HepG2 (cell line): ENCODE results near the gene ZDHHC14. TPM values are rescaled to one million over a fixed set of nuclear protein-coding genes. Genes with fewer than 3 reads are reported as not detected.

Experiments used
- ATAC-seq: fragments of 200-7000 bp; cut with Tn5 transposase; 3 replicates; pipeline ENCODE4 v1.9.1; 2020; ENCODE audit warnings: mild to moderate bottlenecking, moderate library complexity
- BruUV-seq: library from RNA; stranded (reverse); fragments of 400-500 nt; replicated peaks from 2 replicates; lab custom pipeline; 2021; lab: Mats Ljungman, UMichigan
- CTCF ChIA-PET: fragments of 300-600 bp; formaldehyde crosslinking; extraction: SDS; loops from one replicate; lab custom pipeline; 2021; ENCODE audit warnings: low total read pairs, inconsistent platforms, low intra/inter-chr PET ratio; lab: Yijun Ruan, JAX
- POLR2A ChIA-PET: fragments of 350-600 bp; sonication (Branson Sonifier 250); formaldehyde crosslinking; loops from one replicate; lab custom pipeline; 2020; ENCODE audit warnings: antibody characterized with exemption, inconsistent platforms; lab: Yijun Ruan, JAX
- DNase-seq: peaks from one replicate; pipeline ENCODE4 v3.0.0-alpha.2; 2015; ENCODE audit warnings: low spot score
- FAIRE-seq: peaks from 3 replicates; lab custom pipeline; 2011; peaks lifted over from hg19 to GRCh38; lab: Jason Lieb, UNC
- H2AFZ ChIP-seq: one replicate; pipeline ENCODE4 v1.6.1; 2011; ENCODE audit warnings: low read length, inconsistent platforms
- H3K27ac ChIP-seq: fragments of 300-600 bp; 3 replicates; pipeline ENCODE4 v1.8.0; 2011; ENCODE audit warnings: mixed run types, mild to moderate bottlenecking, mixed read lengths, low read length, inconsistent platforms; ENCODE audit not compliant: insufficient read depth; ENCODE audit errors: extremely low read length
- H3K27me3 ChIP-seq, 2 experiments: fragments of 200-600 bp in 1 of 2; 2 replicates in 1 of 2; 3 replicates in 1 of 2; pipeline versions ENCODE4 v1.6.0 to v1.8.0; 2011; ENCODE audit warnings: low read length in 2 of 2, mild to moderate bottlenecking in 2 of 2, moderate library complexity in 2 of 2, inconsistent platforms in 1 of 2; ENCODE audit not compliant: insufficient read depth in 2 of 2, control insufficient read depth in 1 of 2
- H3K36me3 ChIP-seq, 2 experiments: fragments of 200-600 bp in 1 of 2; replicated peaks in 1 of 2; 2 replicates in 1 of 2; 3 replicates in 1 of 2; pipeline versions ENCODE4 v1.5.1 to v1.8.0; 2011; ENCODE audit warnings: low read length in 2 of 2, inconsistent platforms in 1 of 2; ENCODE audit not compliant: insufficient read depth in 2 of 2, control insufficient read depth in 1 of 2
- H3K4me1 ChIP-seq: 2 replicates; pipeline ENCODE4 v1.5.1; 2012; ENCODE audit warnings: low read length, inconsistent platforms; ENCODE audit not compliant: insufficient read depth
- H3K4me2 ChIP-seq: 2 replicates; pipeline ENCODE4 v1.6.0; 2011; ENCODE audit warnings: low read depth, low read length, inconsistent platforms
- H3K4me3 ChIP-seq, 3 experiments: fragments of 200-600 bp in 1 of 3; sonication (generic), shearing (Covaris generic) in 1 of 3; replicated peaks in 1 of 3; 2 replicates each; pipeline ENCODE4 v1.5.1; 2011 to 2016; ENCODE audit warnings: low read length in 3 of 3, inconsistent platforms in 2 of 3, low read depth in 2 of 3, mild to moderate bottlenecking in 2 of 3, control low read depth in 1 of 3, mixed read lengths in 1 of 3; ENCODE audit not compliant: insufficient read depth in 1 of 3
- H3K79me2 ChIP-seq: one replicate; pipeline ENCODE4 v1.6.1; 2011; ENCODE audit warnings: low read length, inconsistent platforms; ENCODE audit not compliant: insufficient read depth
- H3K9ac ChIP-seq: 2 replicates; pipeline ENCODE4 v1.6.0; 2011; ENCODE audit warnings: mild to moderate bottlenecking, low read depth, low read length, inconsistent platforms; ENCODE audit not compliant: insufficient read depth
- H3K9me3 ChIP-seq: 2 replicates; pipeline ENCODE4 v1.5.1; 2012; ENCODE audit warnings: mild to moderate bottlenecking, low read length
- H4K20me1 ChIP-seq: 2 replicates; pipeline ENCODE4 v1.6.0; 2011; ENCODE audit warnings: inconsistent platforms, mild to moderate bottlenecking, low read length, moderate library complexity; ENCODE audit not compliant: insufficient read depth
- CEBPB ChIP-seq: IDR thresholded peaks from 2 replicates; pipeline ENCODE4 v1.6.1; 2011; ENCODE audit warnings: low read depth, low read length, improper control_type of control experiment, borderline replicate concordance
- CEBPG ChIP-seq: IDR thresholded peaks from 2 replicates; pipeline ENCODE4 v1.6.1; 2016
- ISL2 ChIP-seq: sonication (generic); formaldehyde crosslinking; IDR thresholded peaks from 2 replicates; pipeline ENCODE4 v1.5.0; 2020; ENCODE audit warnings: missing genetic modification reagents
- PLSCR1 ChIP-seq: sonication (generic); formaldehyde crosslinking; IDR thresholded peaks from 2 replicates; pipeline ENCODE4 v1.5.0; 2020; ENCODE audit warnings: missing genetic modification reagents, mild to moderate bottlenecking, borderline replicate concordance
- U2AF1 ChIP-seq: fragments of 200-400 bp; formaldehyde crosslinking; optimal IDR thresholded peaks from 2 replicates; pipeline ENCODE3; 2017; ENCODE audit warnings: mild to moderate bottlenecking, low read depth, low read length
- ZNF609 ChIP-seq: sonication (generic); formaldehyde crosslinking; IDR thresholded peaks from 2 replicates; pipeline ENCODE4 v1.4.0; 2020; ENCODE audit warnings: mild to moderate bottlenecking, missing genetic modification reagents, borderline replicate concordance
- WGBS: methylation state at CpG from one replicate; pipeline ENCODE4 v1.1.6; 2017; ENCODE audit warnings: low lambda C conversion rate; 5-methylcytosine and 5-hydroxymethylcytosine counted together
- in situ Hi-C: cut with HindIII; loops from 2 replicates; pipeline ENCODE4 v1.10.0; 2017; ENCODE audit warnings: low pct_unique_long_range_greater_than_20kb; ENCODE audit not compliant: extremely low pct_ligation_motif_present
- intact Hi-C: fragments of 100-400 bp; cut with micrococcal nuclease; formaldehyde crosslinking; loops from one replicate; pipeline ENCODE4 v1.10.0; 2022; ENCODE audit not compliant: unreplicated experiment
- polyA plus RNA-seq, 8 experiments: library from polyadenylated mRNA; depleted of rRNA in 3 of 8; stranded (reverse) in 7 of 8; unstranded in 1 of 8; fragments of >200 nt; fragmentation: Illumina TruSeq in 4 of 8; extraction: Trizol in 4 of 8; gene quantifications; 2 replicates each; pipeline versions ENCODE4 v1.2.1 to v1.2.3, GENCODE V29; 2011 to 2016; ENCODE audit warnings: low read depth in 4 of 8, missing spikeins in 1 of 8, mixed read lengths in 1 of 8; ENCODE audit not compliant: insufficient read depth in 1 of 8
- total RNA-seq, 5 experiments: library from RNA; depleted of rRNA; stranded (reverse); fragments of >200 nt; fragmentation: Illumina TruSeq; extraction: Trizol; gene quantifications; 2 replicates each; pipeline ENCODE4 v1.2.3, GENCODE V29; 2016; ENCODE audit warnings: low read depth in 1 of 5

The ZDHHC14 gene
- total and polyA plus RNA-seq, 2 of the 13 experiments (the other 11 are each of a cell fraction or from before 2014, with no cell fraction given) = 3.7 to 9.5 TPM

- in situ Hi-C loops = no loop called here
- no peaks in the 10 kb centered on the region for H3K27me3 ChIP-seq
- WGBS = 84% methylated on average over 3 of the region's 5 CpGs
- FAIRE-seq = no peak
- TF ChIP-seq CEBPG (peak; percentile 58), U2AF1 (no peak), ZNF609 (CRISPR knock-in tag) (no peak), PLSCR1 (CRISPR knock-in tag) (no peak), ISL2 (CRISPR knock-in tag) (no peak), CEBPB (peak; percentile 92)
- TF ChIP-seq, all 625 proteins: peak for 2
- Histone ChIP-seq H3K9me3 (no peaks in the 10 kb centered on the region), H2AFZ (no peak overlapping the region), H3K79me2 (no peaks in the 10 kb centered on the region), H3K4me1 (no peaks in the 10 kb centered on the region), H3K4me2 (no peak overlapping the region), H3K36me3 (no peaks in the 10 kb centered on the region), H3K4me3 (no peak overlapping the region), H4K20me1 (no peaks in the 10 kb centered on the region), H3K27ac (no peak overlapping the region), H3K9ac (no peak overlapping the region)
- ATAC-seq (no peak), DNase-seq (no peak)
- intact Hi-C loops = no loop called here
- POLR2A ChIA-PET = no interaction called here
- BruUV-seq = no TSS peak
- CTCF ChIA-PET = no interaction called here
Measured at GRCh38 chr6:157469378-157469777, 88.4 kb downstream of the ZDHHC14 start.
